C4-2B (cell line): ENCODE measurements around the gene KRTAP10-10.

Experiments used
- ZFX ChIP-seq: fragments of 450-650 bp; IDR thresholded peaks from 2 replicates; pipeline ENCODE4 v1.6.1; 2017
- TF ChIP-seq, protein P1 (sequence below): fragments of 450-650 bp; conservative IDR thresholded peaks from 2 replicates; pipeline ENCODE4 v1.5.1; 2017; ENCODE audit warnings: mild to moderate bottlenecking

DNA sequence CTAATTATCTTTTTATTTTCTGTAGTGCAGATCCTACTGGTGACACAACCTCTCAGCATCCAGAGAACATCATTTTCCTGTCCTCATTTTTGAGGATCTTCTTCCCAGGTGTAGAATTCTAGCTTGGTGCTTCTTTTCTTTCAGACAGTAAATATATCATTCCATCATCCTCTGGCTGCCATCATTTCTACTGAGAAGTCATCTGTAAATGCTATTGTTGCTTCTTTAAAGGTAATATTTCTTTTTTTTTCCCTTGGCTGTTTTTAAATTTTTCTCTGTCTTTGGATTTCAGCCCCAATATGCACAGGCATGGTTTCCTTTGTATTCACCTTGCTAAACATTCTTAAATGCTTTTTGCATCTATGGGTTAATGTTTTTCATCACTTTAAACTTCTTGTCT, 13.6 kb upstream of the KRTAP10-10 start:
- TF ChIP-seq, protein P1, sequence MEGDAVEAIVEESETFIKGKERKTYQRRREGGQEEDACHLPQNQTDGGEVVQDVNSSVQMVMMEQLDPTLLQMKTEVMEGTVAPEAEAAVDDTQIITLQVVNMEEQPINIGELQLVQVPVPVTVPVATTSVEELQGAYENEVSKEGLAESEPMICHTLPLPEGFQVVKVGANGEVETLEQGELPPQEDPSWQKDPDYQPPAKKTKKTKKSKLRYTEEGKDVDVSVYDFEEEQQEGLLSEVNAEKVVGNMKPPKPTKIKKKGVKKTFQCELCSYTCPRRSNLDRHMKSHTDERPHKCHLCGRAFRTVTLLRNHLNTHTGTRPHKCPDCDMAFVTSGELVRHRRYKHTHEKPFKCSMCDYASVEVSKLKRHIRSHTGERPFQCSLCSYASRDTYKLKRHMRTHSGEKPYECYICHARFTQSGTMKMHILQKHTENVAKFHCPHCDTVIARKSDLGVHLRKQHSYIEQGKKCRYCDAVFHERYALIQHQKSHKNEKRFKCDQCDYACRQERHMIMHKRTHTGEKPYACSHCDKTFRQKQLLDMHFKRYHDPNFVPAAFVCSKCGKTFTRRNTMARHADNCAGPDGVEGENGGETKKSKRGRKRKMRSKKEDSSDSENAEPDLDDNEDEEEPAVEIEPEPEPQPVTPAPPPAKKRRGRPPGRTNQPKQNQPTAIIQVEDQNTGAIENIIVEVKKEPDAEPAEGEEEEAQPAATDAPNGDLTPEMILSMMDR, result no peak
- TF ChIP-seq ZFX, result no peak
